ENCODE data around the gene DLGAP5. TPM values are rescaled to one million over a fixed set of nuclear protein-coding genes. Genes with fewer than 3 reads are reported as not detected.

DLGAP5 gene
- total and polyA plus RNA-seq, 9 donors, result 0.43 to 0.69 (median 0.47) TPM; not detected in 4

DNA sequence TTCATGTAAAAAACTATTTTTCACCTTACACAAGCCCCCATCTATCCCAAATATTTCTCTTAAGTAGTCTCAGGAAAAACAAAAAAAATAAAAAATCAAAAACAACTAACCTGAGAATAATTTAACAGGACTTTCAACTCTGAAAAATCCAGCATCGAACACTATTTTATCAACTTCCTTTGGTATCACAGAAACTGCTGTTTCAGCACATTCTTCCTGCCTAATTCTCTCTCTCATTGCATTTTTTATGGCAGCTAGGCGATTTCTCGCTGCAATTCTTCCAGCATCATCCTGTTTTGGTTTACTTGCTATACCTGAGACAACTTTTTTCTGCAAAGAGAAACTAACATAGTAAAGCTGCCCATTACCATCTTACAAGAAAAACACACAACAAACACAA is 33.0 kb downstream of the DLGAP5 start:
- intact Hi-C loops (cut with DNase I), result loop anchor here in 3 of 4 donors (5.0 to 10.0 kb wide), 2 partner anchors 64 to 71 kb away; no protein-coding TSS in a partner anchor
- no peak for DNase-seq
- H3K4me3 ChIP-seq, result no peak overlapping the region
- H3K27ac ChIP-seq, result no peak overlapping the region
- no peaks in the 10 kb centered on the region for H3K27me3 ChIP-seq
- H3K36me3 ChIP-seq, result no peaks in the 10 kb centered on the region
- no peaks in the 10 kb centered on the region for H3K9me3 ChIP-seq
- WGBS, 3 donors, result 14 to 36% (median 27%) methylated on average over 3 of the region's 3 CpGs
- TF ChIP-seq CTCF (IDR thresholded peaks at IDR 0.05) (no peak), POLR2A (IDR thresholded peaks at IDR 0.05) (no peak)
- H3K4me1 ChIP-seq (ENCODE audit: insufficient read depth), result no peaks in the 10 kb centered on the region

- TF ChIP-seq CTCF (IDR thresholded peaks at IDR 0.05) (no peak), POLR2A (IDR thresholded peaks at IDR 0.05) (no peak), EP300 (IDR thresholded peaks at IDR 0.05) (no peak)
- no peak overlapping the region for H3K27ac ChIP-seq
- H3K27me3 ChIP-seq, result no peaks in the 10 kb centered on the region
- DNase-seq, result no peak
- intact Hi-C loops (cut with DNase I), result loop anchor here in 3 of 4 donors (5.0 to 10.0 kb wide), 2 partner anchors 62 to 70 kb away; no protein-coding TSS in a partner anchor
- no peaks in the 10 kb centered on the region for H3K9me3 ChIP-seq
- no peak overlapping the region for H3K4me3 ChIP-seq
- WGBS, 3 donors, result 72 to 89% (median 83%) methylated on average over 1 of the region's 1 CpG
- H3K4me1 ChIP-seq (ENCODE audit: insufficient read depth), result no peaks in the 10 kb centered on the region
- H3K36me3 ChIP-seq, result no peaks in the 10 kb centered on the region
These were observed 34.3 kb downstream of the DLGAP5 start for GRCh38 chr14:55157080-55157479.

GRCh38 chr14:55153951-55154350 is 37.4 kb downstream of the DLGAP5 start:
- TF ChIP-seq CTCF (IDR thresholded peaks at IDR 0.05), result no peak
- WGBS, 3 donors, result 94 to 97% (median 95%) methylated on average over 3 of the region's 3 CpGs
- DNase-seq, result no peak

DNA sequence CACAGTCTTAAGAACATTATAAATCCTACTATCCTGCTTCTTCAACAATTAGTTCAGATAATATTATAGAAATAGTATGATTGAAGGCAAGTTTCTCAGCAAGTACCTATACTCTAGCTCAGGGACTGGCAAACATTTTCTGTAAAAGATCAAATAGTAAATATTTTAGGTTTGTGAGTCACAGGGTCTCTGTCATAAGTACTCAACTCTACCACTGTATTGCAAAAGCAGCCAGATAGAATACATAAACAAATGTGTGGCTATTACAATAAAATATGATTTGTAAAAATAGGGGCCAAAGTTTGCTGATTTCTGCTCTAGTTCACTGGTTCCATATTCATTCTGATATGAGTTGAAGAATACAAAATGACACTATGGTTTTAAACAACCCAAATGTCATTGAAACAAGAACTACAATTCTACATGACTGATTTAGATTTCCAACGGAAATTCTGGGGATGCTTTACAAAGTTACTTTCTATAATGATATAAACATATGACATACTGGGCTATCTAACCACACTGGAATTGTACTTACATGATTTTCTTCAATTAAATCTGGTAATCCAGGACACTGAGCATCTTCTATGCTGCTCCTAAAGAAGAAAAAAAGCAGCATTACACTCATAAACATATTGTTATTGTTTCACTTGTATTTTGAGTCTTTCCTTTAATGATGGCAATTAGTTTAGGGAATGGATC is 39.2 kb downstream of the DLGAP5 start:
- Histone ChIP-seq H3K27me3 (no peaks in the 10 kb centered on the region), H3K27ac (no peak overlapping the region), H3K4me1 (ENCODE audit: insufficient read depth) (no peaks in the 10 kb centered on the region), H3K9me3 (no peaks in the 10 kb centered on the region), H3K36me3 (no peaks in the 10 kb centered on the region), H3K4me3 (no peak overlapping the region)
- 69 to 77% (median 70%) methylated on average over 1 of the region's 1 CpG for WGBS, 3 donors
- DNase-seq, result no peak
- TF ChIP-seq EP300 (IDR thresholded peaks at IDR 0.05), result no peak
- no peak for TF ChIP-seq POLR2A (IDR thresholded peaks at IDR 0.05)
- TF ChIP-seq CTCF (IDR thresholded peaks at IDR 0.05), result no peak
- intact Hi-C loops (cut with DNase I), result loop anchor here in 2 of 4 donors (10.0 kb wide), 1 partner anchor 57 kb away; no protein-coding TSS in a partner anchor

More at GRCh38 chr14:55153951-55154350, 37.4 kb downstream of the DLGAP5 start:
- Histone ChIP-seq H3K27ac (no peak overlapping the region), H3K4me3 (no peak overlapping the region), H3K4me1 (ENCODE audit: insufficient read depth) (no peaks in the 10 kb centered on the region), H3K9me3 (no peaks in the 10 kb centered on the region), H3K27me3 (no peaks in the 10 kb centered on the region), H3K36me3 (no peaks in the 10 kb centered on the region)
- intact Hi-C loops (cut with DNase I), result loop anchor here in 2 of 4 donors (10.0 kb wide), 1 partner anchor 59 kb away; no protein-coding TSS in a partner anchor
